ENCODE results near the gene SRPK2.

The SRPK2 gene

GRCh38 chr7:105068886-105069285 is 319.8 kb downstream of the SRPK2 start:
- no peak for DNase-seq

DNA sequence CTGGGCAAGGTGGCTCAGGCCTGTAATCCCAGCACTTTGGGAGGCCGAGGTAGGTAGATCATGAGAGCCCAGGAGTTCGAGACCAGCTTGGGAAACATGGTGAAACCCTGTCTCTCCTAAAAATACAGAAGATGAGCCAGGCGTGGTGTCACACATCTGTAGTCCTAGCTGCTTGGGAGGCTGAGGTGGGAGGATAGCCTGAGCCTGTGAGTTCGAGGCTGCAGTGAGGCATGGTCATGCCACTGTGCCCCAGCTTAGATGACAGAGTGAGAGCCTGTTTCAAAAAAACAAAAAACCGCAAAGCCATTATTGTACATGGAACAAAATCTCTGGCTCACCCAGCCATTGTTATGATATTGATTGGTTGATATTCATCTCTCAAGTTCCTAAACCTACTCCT is 321.0 kb downstream of the SRPK2 start:
- no peak for DNase-seq

Data from islet precursor cell (in vitro differentiated cells).